Tibial nerve (tissue), 3 donors: ENCODE data around the gene KANTR.

ENCODE experiments used
- CTCF ChIP-seq, 5 experiments: fragments of 200-600 bp in 3 of 5; fragments of 450-650 bp in 2 of 5; sonication (generic) in 3 of 5; IDR thresholded peaks; one replicate each; pipeline ENCODE4 v1.5.1; 2016 to 2019; ENCODE audit warnings: antibody characterized with exemption in 5 of 5, mild to moderate bottlenecking in 3 of 5, moderate library complexity in 2 of 5
- POLR2A ChIP-seq, 2 donors: fragments of 450-650 bp; IDR thresholded peaks; one replicate each; pipeline ENCODE4 v1.6.1; 2017; ENCODE audit warnings: antibody characterized with exemption in 2 of 2, mild to moderate bottlenecking in 2 of 2, moderate library complexity in 2 of 2

DNA sequence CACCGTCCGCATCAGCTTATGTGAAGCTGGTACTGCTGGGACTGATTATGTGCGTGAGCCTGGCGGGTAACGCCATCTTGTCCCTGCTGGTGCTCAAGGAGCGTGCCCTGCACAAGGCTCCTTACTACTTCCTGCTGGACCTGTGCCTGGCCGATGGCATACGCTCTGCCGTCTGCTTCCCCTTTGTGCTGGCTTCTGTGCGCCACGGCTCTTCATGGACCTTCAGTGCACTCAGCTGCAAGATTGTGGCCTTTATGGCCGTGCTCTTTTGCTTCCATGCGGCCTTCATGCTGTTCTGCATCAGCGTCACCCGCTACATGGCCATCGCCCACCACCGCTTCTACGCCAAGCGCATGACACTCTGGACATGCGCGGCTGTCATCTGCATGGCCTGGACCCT lies 17.3 kb upstream of the KANTR start:
- TF ChIP-seq CTCF (IDR thresholded peaks at IDR 0.05), result no peak
- no peak for TF ChIP-seq POLR2A (IDR thresholded peaks at IDR 0.05)
